Heart right ventricle (tissue), 16 donors: Measurements from ENCODE around the gene RBPMS2. TPM values are rescaled to one million over a fixed set of nuclear protein-coding genes. Genes with fewer than 3 reads are reported as not detected.

Experiments used
- ATAC-seq, 8 donors: fragments of 200-7000 bp; cut with Tn5 transposase; one replicate each; pipeline ENCODE4 v1.9.1; 2020; ENCODE audit warnings: mild to moderate bottlenecking in 8 of 8, moderate library complexity in 8 of 8, moderate number of reproducible peaks in 1 of 8
- DNase-seq, 2 donors: peaks; one replicate each; pipeline ENCODE4 v3.0.0-alpha.2; 2020
- H3K27ac ChIP-seq, 10 donors: fragments of 200-600 bp; sonication (generic) in 2 of 10; one replicate each; pipeline versions ENCODE4 v1.5.0 to v1.8.0; 2020 to 2022; ENCODE audit warnings: mild to moderate bottlenecking in 3 of 10
- H3K27me3 ChIP-seq, 7 donors: fragments of 200-600 bp; one replicate each; pipeline ENCODE4 v1.8.0; 2021 to 2022; ENCODE audit warnings: mild to moderate bottlenecking in 2 of 7
- H3K36me3 ChIP-seq, 9 donors: fragments of 200-600 bp; sonication (generic) in 1 of 9; one replicate each; pipeline versions ENCODE4 v1.5.0 to v1.8.0; 2020 to 2022; ENCODE audit warnings: mild to moderate bottlenecking in 2 of 9
- H3K4me1 ChIP-seq, 9 donors: fragments of 200-600 bp; sonication (generic) in 1 of 9; one replicate each; pipeline versions ENCODE4 v1.5.0 to v1.8.0; 2020 to 2022; ENCODE audit warnings: mild to moderate bottlenecking in 4 of 9
- H3K4me3 ChIP-seq, 10 donors: fragments of 200-600 bp; sonication (generic) in 2 of 10; one replicate each; pipeline versions ENCODE4 v1.5.0 to v1.8.0; 2020 to 2022; ENCODE audit warnings: mild to moderate bottlenecking in 7 of 10, moderate library complexity in 2 of 10
- H3K9me3 ChIP-seq, 11 donors: fragments of 200-600 bp in 10 of 11; sonication (generic) in 2 of 11; one replicate each; pipeline versions ENCODE4 v1.5.0 to v1.8.0; 2013 to 2022; ENCODE audit warnings: mild to moderate bottlenecking in 2 of 11, control low read depth in 1 of 11, moderate library complexity in 1 of 11
- WGBS, 2 donors: extraction: QIAGEN DNeasy Blood & Tissue Kit; methylation state at CpG; one replicate each; pipeline ENCODE4 v1.1.7; 2013; ENCODE audit warnings: inconsistent platforms in 1 of 2; 5-methylcytosine and 5-hydroxymethylcytosine counted together
- intact Hi-C, 10 donors: fragments of 100-400 bp; cut with DNase I; formaldehyde crosslinking; loops; one replicate each; pipeline versions ENCODE4 v1.11.1 to v1.14.2; 2022
- polyA plus RNA-seq, 2 donors: library from polyadenylated mRNA; stranded (reverse); fragments of 200-250 nt; gene quantifications; one replicate each; pipeline ENCODE4 v1.2.3, GENCODE V29; 2013
- total RNA-seq, 10 donors: library from RNA; stranded (reverse); fragmentation: NEBNext Ultra II Directional in 3 of 10; extraction: Animal tissue kit (Norgen Biotek cat#: 25700) in 3 of 10; gene quantifications; one replicate each; pipeline versions ENCODE4 v1.2.1 to v1.2.4, GENCODE V29; 2021 to 2023
- TF ChIP-seq, protein P1 (sequence below), 9 donors: fragments of 200-600 bp; sonication (generic) in 2 of 9; IDR thresholded peaks; one replicate each; pipeline versions ENCODE4 v1.5.0 to v1.8.0; 2021 to 2022; ENCODE audit warnings: antibody characterized with exemption in 9 of 9, mild to moderate bottlenecking in 5 of 9, moderate library complexity in 1 of 9
- donor health status: Arrhythmogenic right ventricular cardiomyopathy.
- donor health status: ischemic (EF 13 %, LVEDD 7.1; RV severe dilation, severe dysfunction).
- donor health status: healthy with polysubstance abuse.
- donor health status: DM: no; HTN: yes; CAD: no.
- donor health status: DM: no; HTN: no; CAD: no.
- donor health status: ischemic (EF 25% LVEDD 6.9; RV normal size, moderate dysfunction).
- donor health status: ischemic (EF 25% LVEDD 5.7; RV mildly dilated, moderate dysfunction).
- donor health status: healthy.
- donor health status: DM: yes; HTN: yes; CAD: no.
- donor health status: Ischemic cardiomyopathy.
- donor health status: ischemic (EF 35%, LVEDD 5.7; RV mildly dilated, moderate dysfunction).
- donor health status: nonischemic (EF 11% LVEDD 7.7; RV severe dilation, severe dysfunction).
- donor health status: DM: yes; HTN: yes; CAD: no.
- donor health status: PGD.
- donor health status: ischemic (EF 29% LVEDD 5.4; RV normal size, mild dysfunction).
- donor health status: nonischemic (EF 23%, LVEDD 6.1; RV moderate dilation, normal function).

The RBPMS2 gene
- total and polyA plus RNA-seq, 12 donors: 177 to 310 (median 213) TPM

DNA sequence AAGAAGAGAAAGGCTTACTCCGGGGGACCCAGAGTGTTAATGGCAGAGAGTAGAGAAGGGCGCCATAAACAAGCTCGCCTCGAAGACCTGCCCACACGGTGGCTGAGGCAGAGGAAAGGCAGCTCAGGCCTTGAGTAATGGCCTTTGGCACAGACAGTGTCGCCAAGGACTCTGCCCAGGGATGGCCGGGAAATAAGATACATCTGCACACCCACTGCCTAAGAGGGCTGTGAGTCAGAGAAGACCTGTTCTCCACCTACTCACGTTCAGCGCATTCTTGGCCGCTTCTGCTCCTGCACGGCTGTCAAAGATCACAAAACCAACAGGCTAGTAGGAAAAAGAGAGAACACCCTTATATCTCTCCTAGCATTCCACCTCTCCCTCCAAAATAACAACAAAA lies 26.2 kb downstream of the RBPMS2 start:
- Histone ChIP-seq H3K36me3 (peaks cover 0 to 18% (median 0%) of the 10 kb centered on the region in 9 donors), H3K27ac (peak overlapping the region in 8 of 10 donors; percentile 24 to 74 (median 64)), H3K4me1 (peaks cover 8 to 88% (median 53%) of the 10 kb centered on the region in 9 donors), H3K9me3 (no peaks in the 10 kb centered on the region), H3K4me3 (peak overlapping the region in 5 of 10 donors; percentile 10 to 31 (median 24)), H3K27me3 (no peaks in the 10 kb centered on the region)
- DNase-seq (no peak), ATAC-seq (peak; percentile 13 to 82 (median 60))
- intact Hi-C loops: no loop called here
- TF ChIP-seq, protein P1, sequence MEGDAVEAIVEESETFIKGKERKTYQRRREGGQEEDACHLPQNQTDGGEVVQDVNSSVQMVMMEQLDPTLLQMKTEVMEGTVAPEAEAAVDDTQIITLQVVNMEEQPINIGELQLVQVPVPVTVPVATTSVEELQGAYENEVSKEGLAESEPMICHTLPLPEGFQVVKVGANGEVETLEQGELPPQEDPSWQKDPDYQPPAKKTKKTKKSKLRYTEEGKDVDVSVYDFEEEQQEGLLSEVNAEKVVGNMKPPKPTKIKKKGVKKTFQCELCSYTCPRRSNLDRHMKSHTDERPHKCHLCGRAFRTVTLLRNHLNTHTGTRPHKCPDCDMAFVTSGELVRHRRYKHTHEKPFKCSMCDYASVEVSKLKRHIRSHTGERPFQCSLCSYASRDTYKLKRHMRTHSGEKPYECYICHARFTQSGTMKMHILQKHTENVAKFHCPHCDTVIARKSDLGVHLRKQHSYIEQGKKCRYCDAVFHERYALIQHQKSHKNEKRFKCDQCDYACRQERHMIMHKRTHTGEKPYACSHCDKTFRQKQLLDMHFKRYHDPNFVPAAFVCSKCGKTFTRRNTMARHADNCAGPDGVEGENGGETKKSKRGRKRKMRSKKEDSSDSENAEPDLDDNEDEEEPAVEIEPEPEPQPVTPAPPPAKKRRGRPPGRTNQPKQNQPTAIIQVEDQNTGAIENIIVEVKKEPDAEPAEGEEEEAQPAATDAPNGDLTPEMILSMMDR (IDR thresholded peaks at IDR 0.05): no peak
- 58 to 64% methylated on average over 11 of the region's 11 CpGs for WGBS, 2 donors

DNA sequence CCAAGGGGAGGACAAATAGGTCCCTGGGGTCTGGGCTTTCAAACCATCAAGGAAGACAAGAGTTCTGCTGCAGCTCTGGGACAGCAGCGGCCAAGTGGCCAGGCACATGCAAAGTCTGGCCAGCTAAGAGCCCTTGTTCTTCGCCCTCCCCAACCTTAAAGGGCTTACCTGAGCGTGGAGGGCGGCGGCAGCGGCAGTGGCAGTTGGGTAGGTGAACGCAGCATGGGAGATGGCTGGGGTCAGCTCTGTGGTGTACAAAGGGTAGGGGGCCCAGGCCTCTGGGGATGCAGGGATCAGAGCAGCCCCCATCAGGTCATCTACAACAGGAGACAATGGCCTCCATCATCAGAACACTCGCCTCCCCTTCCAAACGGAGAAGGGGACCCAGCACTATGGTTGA lies 27.1 kb downstream of the RBPMS2 start:
- Histone ChIP-seq H3K4me3 (peak overlapping the region in 1 of 10 donors; percentile 8), H3K9me3 (no peaks in the 10 kb centered on the region), H3K36me3 (peaks cover 0 to 18% (median 0%) of the 10 kb centered on the region in 9 donors), H3K4me1 (peaks cover 7 to 86% (median 45%) of the 10 kb centered on the region in 9 donors), H3K27me3 (no peaks in the 10 kb centered on the region), H3K27ac (peak overlapping the region in 3 of 10 donors; percentile 25 to 71 (median 34))
- TF ChIP-seq, protein P1 (IDR thresholded peaks at IDR 0.05): no peak
- intact Hi-C loops: no loop called here
- WGBS, 2 donors: 92 to 95% methylated on average over 9 of the region's 9 CpGs
- no peak for ATAC-seq
- no peak for DNase-seq

DNA sequence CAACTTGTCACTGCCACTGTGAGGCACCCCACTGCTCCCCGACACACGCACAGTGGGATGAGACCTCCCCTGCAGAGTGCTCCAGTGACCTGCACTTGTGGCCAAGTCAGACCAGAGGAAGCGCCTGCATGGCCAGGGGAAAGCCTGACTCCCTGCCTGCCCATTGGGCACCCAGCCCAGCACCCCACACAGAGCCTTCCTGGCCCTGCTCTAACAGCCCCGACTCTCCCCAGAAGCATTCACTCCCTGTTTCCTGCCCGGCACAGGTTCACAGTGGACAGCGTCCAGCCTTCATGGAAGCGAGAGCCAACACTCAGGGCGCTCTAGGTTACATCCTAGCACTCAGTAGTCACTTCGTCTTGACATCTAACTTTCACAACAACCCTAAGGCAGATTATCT lies 27.8 kb downstream of the RBPMS2 start:
- H3K27ac ChIP-seq: peak overlapping the region in 6 of 10 donors; percentile 25 to 65 (median 30)
- H3K4me1 ChIP-seq: peaks cover 7 to 86% (median 42%) of the 10 kb centered on the region in 9 donors
- ATAC-seq (peak in 7 of 8 donors; percentile 4 to 54 (median 34)), DNase-seq (peak in 1 of 2 donors; percentile 31)
- peak overlapping the region in 1 of 10 donors; percentile 1 for H3K4me3 ChIP-seq
- H3K9me3 ChIP-seq: no peaks in the 10 kb centered on the region
- intact Hi-C loops: no loop called here
- TF ChIP-seq, protein P1 (IDR thresholded peaks at IDR 0.05): no peak
- 22 to 42% methylated on average over 9 of the region's 9 CpGs for WGBS, 2 donors
- no peaks in the 10 kb centered on the region for H3K27me3 ChIP-seq
- H3K36me3 ChIP-seq: peaks cover 0 to 18% (median 0%) of the 10 kb centered on the region in 9 donors

DNA sequence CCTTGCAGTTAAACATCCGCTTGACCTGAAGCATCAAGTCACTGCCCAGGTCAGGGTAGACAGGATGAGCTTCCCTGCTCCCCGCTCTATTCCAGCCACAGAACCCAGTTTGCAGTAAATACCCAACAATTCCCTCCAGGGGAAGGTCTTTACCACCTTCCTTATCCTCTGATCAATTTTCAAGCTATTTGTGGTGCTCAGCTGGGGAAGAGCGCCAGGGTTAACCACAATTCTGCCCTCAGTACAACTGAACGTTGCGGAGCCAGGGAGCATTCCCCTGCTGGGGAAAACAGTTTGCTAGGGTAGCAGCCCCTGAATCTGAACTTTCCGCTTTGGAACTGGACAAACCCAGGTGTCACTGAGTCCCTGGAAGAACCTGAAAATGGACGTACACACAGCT lies 28.5 kb downstream of the RBPMS2 start:
- intact Hi-C loops: no loop called here

More for the DNA sequence above, 28.5 kb downstream of the RBPMS2 start:
- Histone ChIP-seq H3K36me3 (peaks cover 0 to 18% (median 0%) of the 10 kb centered on the region in 9 donors), H3K27me3 (no peaks in the 10 kb centered on the region), H3K4me3 (no peak overlapping the region), H3K4me1 (peaks cover 7 to 86% (median 48%) of the 10 kb centered on the region in 9 donors), H3K27ac (peak overlapping the region in 4 of 10 donors; percentile 26 to 65 (median 30)), H3K9me3 (no peaks in the 10 kb centered on the region)
- TF ChIP-seq, protein P1 (IDR thresholded peaks at IDR 0.05): no peak
- DNase-seq (no peak), ATAC-seq (no peak)
- 73 to 76% methylated on average over 7 of the region's 7 CpGs for WGBS, 2 donors
